Ovary (tissue), 3 donors: ENCODE results near the gene SPRED2.

ENCODE experiments used
- CTCF ChIP-seq, 3 donors: fragments of 450-650 bp in 2 of 3; fragments of 200-600 bp in 1 of 3; IDR thresholded peaks; one replicate each; pipeline versions ENCODE4 v1.5.1 to v1.8.0; 2016 to 2022; ENCODE audit warnings: antibody characterized with exemption in 3 of 3, mild to moderate bottlenecking in 1 of 3
- EP300 ChIP-seq: sonication (generic); formaldehyde crosslinking; IDR thresholded peaks from one replicate; pipeline ENCODE4 v1.6.1; 2017; ENCODE audit warnings: antibody characterized with exemption
- POLR2A ChIP-seq: fragments of 450-650 bp; IDR thresholded peaks from one replicate; pipeline ENCODE4 v1.6.1; 2017; ENCODE audit warnings: antibody characterized with exemption, mild to moderate bottlenecking, moderate library complexity
- donor health status: DM: no; HTN: no; CAD: no.

DNA sequence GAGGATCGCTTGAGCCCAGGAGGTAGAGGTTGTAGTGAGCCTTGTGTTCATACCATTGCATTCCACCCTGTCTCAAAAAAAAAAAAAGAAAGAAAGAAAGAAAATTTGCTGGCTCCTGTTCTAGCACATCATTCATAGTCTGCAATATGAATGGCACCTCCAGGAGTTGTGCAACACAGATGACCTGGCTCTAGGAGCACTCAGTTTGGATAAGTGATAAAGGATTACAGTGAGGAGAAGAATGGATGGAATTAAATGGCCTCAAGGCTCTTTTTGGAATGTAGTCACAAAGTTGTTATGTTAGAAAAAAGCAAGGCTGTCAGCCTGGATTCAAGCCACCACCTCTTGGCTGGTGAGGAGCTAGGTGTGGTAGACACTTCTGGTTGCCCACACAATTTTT lies 21.5 kb upstream of the SPRED2 start:
- TF ChIP-seq CTCF (IDR thresholded peaks at IDR 0.05), result no peak
- no peak for TF ChIP-seq POLR2A
- no peak for TF ChIP-seq EP300
